ENCODE measurements around the gene ROBO1.

DNA sequence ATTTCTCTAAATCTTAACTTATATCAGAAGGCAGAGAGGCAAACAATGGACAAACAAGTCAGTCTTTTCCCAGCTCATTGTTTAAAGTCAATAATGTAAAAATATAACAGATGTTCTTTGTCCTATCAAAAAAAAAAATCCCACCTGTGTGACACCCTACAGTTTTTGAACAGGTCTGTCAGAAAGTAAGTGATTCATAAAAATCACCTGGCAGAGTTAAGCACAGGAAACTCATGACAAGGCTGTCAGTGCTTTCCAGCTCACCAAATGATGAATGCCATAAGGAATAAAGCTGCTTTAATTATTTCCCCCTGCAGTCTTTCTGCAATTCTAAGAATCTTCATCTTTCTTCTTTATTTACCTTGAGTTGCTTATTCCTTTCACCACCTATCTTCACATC, 30.3 kb downstream of the ROBO1 start:
- TF ChIP-seq, protein P1, sequence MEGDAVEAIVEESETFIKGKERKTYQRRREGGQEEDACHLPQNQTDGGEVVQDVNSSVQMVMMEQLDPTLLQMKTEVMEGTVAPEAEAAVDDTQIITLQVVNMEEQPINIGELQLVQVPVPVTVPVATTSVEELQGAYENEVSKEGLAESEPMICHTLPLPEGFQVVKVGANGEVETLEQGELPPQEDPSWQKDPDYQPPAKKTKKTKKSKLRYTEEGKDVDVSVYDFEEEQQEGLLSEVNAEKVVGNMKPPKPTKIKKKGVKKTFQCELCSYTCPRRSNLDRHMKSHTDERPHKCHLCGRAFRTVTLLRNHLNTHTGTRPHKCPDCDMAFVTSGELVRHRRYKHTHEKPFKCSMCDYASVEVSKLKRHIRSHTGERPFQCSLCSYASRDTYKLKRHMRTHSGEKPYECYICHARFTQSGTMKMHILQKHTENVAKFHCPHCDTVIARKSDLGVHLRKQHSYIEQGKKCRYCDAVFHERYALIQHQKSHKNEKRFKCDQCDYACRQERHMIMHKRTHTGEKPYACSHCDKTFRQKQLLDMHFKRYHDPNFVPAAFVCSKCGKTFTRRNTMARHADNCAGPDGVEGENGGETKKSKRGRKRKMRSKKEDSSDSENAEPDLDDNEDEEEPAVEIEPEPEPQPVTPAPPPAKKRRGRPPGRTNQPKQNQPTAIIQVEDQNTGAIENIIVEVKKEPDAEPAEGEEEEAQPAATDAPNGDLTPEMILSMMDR (conservative IDR thresholded peaks at IDR 0.05; ENCODE audit: low read depth, low read length) = no peak
- TF ChIP-seq EZH2 (IDR thresholded peaks at IDR 0.05; ENCODE audit: low read length, unreplicated experiment) = no peak

All from PC-3 (cell line).